ENCODE data around the gene GPR176. TPM values are rescaled to one million over a fixed set of nuclear protein-coding genes. Genes with fewer than 3 reads are reported as not detected.

GPR176 gene
- total RNA-seq, 4 donors from 2014 or later: 1.7 to 8.4 (median 5.4) TPM

- DNase-seq (ENCODE audit: extremely low spot score): no peak
- Histone ChIP-seq H3K36me3 (no peaks in the 10 kb centered on the region), H3K27ac (replicated peaks in 1 of 4) (no peak overlapping the region), H3K27me3 (peaks cover 0 to 9% (median 9%) of the 10 kb centered on the region in 4 donors), H3K4me3 (no peak overlapping the region), H3K4me1 (peaks cover 0 to 17% (median 14%) of the 10 kb centered on the region in 4 donors), H3K9me3 (no peaks in the 10 kb centered on the region)
- WGBS: 85% methylated on average over 3 of the region's 3 CpGs
- intact Hi-C loops (cut with DNase I): no loop called here
- TF ChIP-seq EP300 (IDR thresholded peaks at IDR 0.05) (no peak), POLR2A (IDR thresholded peaks at IDR 0.05; ENCODE audit: low read depth) (no peak), CTCF (IDR thresholded peaks at IDR 0.05) (no peak), POLR2AphosphoS5 (IDR thresholded peaks at IDR 0.05) (no peak)
These were observed 4.4 kb upstream of the GPR176 start for GRCh38 chr15:39924437-39924836.

GRCh38 chr15:39922462-39923092, 2.5 kb upstream of the GPR176 start:
- peaks cover 0 to 21% (median 13%) of the 10 kb centered on the region in 4 donors for H3K27me3 ChIP-seq
- no peak for DNase-seq (ENCODE audit: extremely low spot score)
- H3K4me1 ChIP-seq: peaks cover 0 to 20% (median 17%) of the 10 kb centered on the region in 4 donors
- H3K9me3 ChIP-seq: no peaks in the 10 kb centered on the region
- TF ChIP-seq POLR2A (IDR thresholded peaks at IDR 0.05; ENCODE audit: low read depth) (no peak), EP300 (IDR thresholded peaks at IDR 0.05) (no peak), CTCF (IDR thresholded peaks at IDR 0.05) (no peak), POLR2AphosphoS5 (IDR thresholded peaks at IDR 0.05) (no peak)
- WGBS: 60% methylated on average over 4 of the region's 4 CpGs
- H3K36me3 ChIP-seq: no peaks in the 10 kb centered on the region
- H3K27ac ChIP-seq (replicated peaks in 1 of 4): no peak overlapping the region
- no peak overlapping the region for H3K4me3 ChIP-seq
- intact Hi-C loops (cut with DNase I): no loop called here

- no peak for DNase-seq (ENCODE audit: extremely low spot score)
- H3K4me3 ChIP-seq: peak overlapping the region; percentile 63 to 77 (median 72)
- TF ChIP-seq EP300 (IDR thresholded peaks at IDR 0.05) (no peak), POLR2AphosphoS5 (IDR thresholded peaks at IDR 0.05) (no peak), POLR2A (IDR thresholded peaks at IDR 0.05; ENCODE audit: low read depth) (no peak), CTCF (IDR thresholded peaks at IDR 0.05) (no peak)
- no peaks in the 10 kb centered on the region for H3K9me3 ChIP-seq
- 67% methylated on average over 6 of the region's 6 CpGs for WGBS
- H3K36me3 ChIP-seq: no peaks in the 10 kb centered on the region
- H3K27ac ChIP-seq (replicated peaks in 1 of 4): peak overlapping the region; percentile 56 to 79 (median 72)
- intact Hi-C loops (cut with DNase I): no loop called here
- peaks cover 0 to 21% (median 13%) of the 10 kb centered on the region in 4 donors for H3K27me3 ChIP-seq
- H3K4me1 ChIP-seq: peaks cover 0 to 20% (median 17%) of the 10 kb centered on the region in 4 donors
These were observed 1.2 kb upstream of the GPR176 start for GRCh38 chr15:39921274-39921638.

- intact Hi-C loops (cut with DNase I): no loop called here
These were observed 626 bp upstream of the GPR176 start for GRCh38 chr15:39920510-39921273.

GRCh38 chr15:39919411-39919747, 687 bp downstream of the GPR176 start:
- peaks cover 0 to 21% (median 13%) of the 10 kb centered on the region in 4 donors for H3K27me3 ChIP-seq
- DNase-seq (ENCODE audit: extremely low spot score): no peak
- no peaks in the 10 kb centered on the region for H3K9me3 ChIP-seq
- peak overlapping the region; percentile 63 to 77 (median 72) for H3K4me3 ChIP-seq
- H3K36me3 ChIP-seq: no peaks in the 10 kb centered on the region
- intact Hi-C loops (cut with DNase I): no loop called here
- 11% methylated on average over 7 of the region's 15 CpGs for WGBS
- H3K4me1 ChIP-seq: peaks cover 0 to 20% (median 17%) of the 10 kb centered on the region in 4 donors
- peak overlapping the region; percentile 56 to 79 (median 72) for H3K27ac ChIP-seq (replicated peaks in 1 of 4)
- TF ChIP-seq EP300 (IDR thresholded peaks at IDR 0.05) (no peak), POLR2AphosphoS5 (IDR thresholded peaks at IDR 0.05) (no peak), CTCF (IDR thresholded peaks at IDR 0.05) (no peak), POLR2A (IDR thresholded peaks at IDR 0.05; ENCODE audit: low read depth) (no peak)

More at GRCh38 chr15:39920510-39921273, 626 bp upstream of the GPR176 start:
- H3K27ac ChIP-seq (replicated peaks in 1 of 4): peak overlapping the region; percentile 56 to 79 (median 72)
- TF ChIP-seq POLR2AphosphoS5 (IDR thresholded peaks at IDR 0.05): peak; percentile 62 to 74
- no peak for TF ChIP-seq EP300 (IDR thresholded peaks at IDR 0.05)
- DNase-seq (ENCODE audit: extremely low spot score): no peak
- peak overlapping the region; percentile 63 to 77 (median 72) for H3K4me3 ChIP-seq
- H3K27me3 ChIP-seq: peaks cover 0 to 21% (median 13%) of the 10 kb centered on the region in 4 donors
- no peaks in the 10 kb centered on the region for H3K9me3 ChIP-seq
- H3K4me1 ChIP-seq: peaks cover 0 to 20% (median 17%) of the 10 kb centered on the region in 4 donors
- H3K36me3 ChIP-seq: no peaks in the 10 kb centered on the region
- WGBS: 0% methylated on average over 10 of the region's 70 CpGs
